Lower leg skin (tissue), 3 donors: ENCODE measurements around the gene ESPN.

Experiments
- CTCF ChIP-seq, 3 donors: fragments of 450-650 bp; IDR thresholded peaks; one replicate each; pipeline ENCODE4 v1.5.1; 2016; ENCODE audit warnings: antibody characterized with exemption in 3 of 3, mild to moderate bottlenecking in 3 of 3, moderate library complexity in 2 of 3
- POLR2A ChIP-seq, 2 donors: fragments of 450-650 bp; IDR thresholded peaks; one replicate each; pipeline ENCODE4 v1.6.1; 2016 to 2017; ENCODE audit warnings: antibody characterized with exemption in 2 of 2, mild to moderate bottlenecking in 1 of 2, moderate library complexity in 1 of 2

GRCh38 chr1:6471970-6472368 is 47.4 kb downstream of the ESPN start:
- TF ChIP-seq CTCF (IDR thresholded peaks at IDR 0.05) (no peak), POLR2A (IDR thresholded peaks at IDR 0.05) (no peak)
